ENCODE measurements around the gene SLC38A4.

- TF ChIP-seq CTCF (conservative IDR thresholded peaks at IDR 0.05; ENCODE audit: low read depth in 2 of 2) (no peak), EZH2phosphoT487 (IDR thresholded peaks at IDR 0.05; ENCODE audit: unreplicated experiment) (no peak), EZH2 (IDR thresholded peaks at IDR 0.05; ENCODE audit: low read depth, unreplicated experiment) (no peak), CREB1 (CRISPR knock-in tag; IDR thresholded peaks at IDR 0.05; ENCODE audit: low read depth) (no peak), POLR2AphosphoS5 (IDR thresholded peaks at IDR 0.05; ENCODE audit: low read depth) (no peak), ZNF114 (CRISPR knock-in tag; IDR thresholded peaks at IDR 0.05) (no peak)
- TF ChIP-seq, protein P1, sequence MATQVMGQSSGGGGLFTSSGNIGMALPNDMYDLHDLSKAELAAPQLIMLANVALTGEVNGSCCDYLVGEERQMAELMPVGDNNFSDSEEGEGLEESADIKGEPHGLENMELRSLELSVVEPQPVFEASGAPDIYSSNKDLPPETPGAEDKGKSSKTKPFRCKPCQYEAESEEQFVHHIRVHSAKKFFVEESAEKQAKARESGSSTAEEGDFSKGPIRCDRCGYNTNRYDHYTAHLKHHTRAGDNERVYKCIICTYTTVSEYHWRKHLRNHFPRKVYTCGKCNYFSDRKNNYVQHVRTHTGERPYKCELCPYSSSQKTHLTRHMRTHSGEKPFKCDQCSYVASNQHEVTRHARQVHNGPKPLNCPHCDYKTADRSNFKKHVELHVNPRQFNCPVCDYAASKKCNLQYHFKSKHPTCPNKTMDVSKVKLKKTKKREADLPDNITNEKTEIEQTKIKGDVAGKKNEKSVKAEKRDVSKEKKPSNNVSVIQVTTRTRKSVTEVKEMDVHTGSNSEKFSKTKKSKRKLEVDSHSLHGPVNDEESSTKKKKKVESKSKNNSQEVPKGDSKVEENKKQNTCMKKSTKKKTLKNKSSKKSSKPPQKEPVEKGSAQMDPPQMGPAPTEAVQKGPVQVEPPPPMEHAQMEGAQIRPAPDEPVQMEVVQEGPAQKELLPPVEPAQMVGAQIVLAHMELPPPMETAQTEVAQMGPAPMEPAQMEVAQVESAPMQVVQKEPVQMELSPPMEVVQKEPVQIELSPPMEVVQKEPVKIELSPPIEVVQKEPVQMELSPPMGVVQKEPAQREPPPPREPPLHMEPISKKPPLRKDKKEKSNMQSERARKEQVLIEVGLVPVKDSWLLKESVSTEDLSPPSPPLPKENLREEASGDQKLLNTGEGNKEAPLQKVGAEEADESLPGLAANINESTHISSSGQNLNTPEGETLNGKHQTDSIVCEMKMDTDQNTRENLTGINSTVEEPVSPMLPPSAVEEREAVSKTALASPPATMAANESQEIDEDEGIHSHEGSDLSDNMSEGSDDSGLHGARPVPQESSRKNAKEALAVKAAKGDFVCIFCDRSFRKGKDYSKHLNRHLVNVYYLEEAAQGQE (IDR thresholded peaks at IDR 0.05; ENCODE audit: unreplicated experiment): no peak
- TF ChIP-seq, protein P2, sequence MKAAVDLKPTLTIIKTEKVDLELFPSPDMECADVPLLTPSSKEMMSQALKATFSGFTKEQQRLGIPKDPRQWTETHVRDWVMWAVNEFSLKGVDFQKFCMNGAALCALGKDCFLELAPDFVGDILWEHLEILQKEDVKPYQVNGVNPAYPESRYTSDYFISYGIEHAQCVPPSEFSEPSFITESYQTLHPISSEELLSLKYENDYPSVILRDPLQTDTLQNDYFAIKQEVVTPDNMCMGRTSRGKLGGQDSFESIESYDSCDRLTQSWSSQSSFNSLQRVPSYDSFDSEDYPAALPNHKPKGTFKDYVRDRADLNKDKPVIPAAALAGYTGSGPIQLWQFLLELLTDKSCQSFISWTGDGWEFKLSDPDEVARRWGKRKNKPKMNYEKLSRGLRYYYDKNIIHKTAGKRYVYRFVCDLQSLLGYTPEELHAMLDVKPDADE (IDR thresholded peaks at IDR 0.05): no peak
These were observed 81.5 kb downstream of the SLC38A4 start for GRCh38 chr12:46744283-46744682.
